Endothelial cell of umbilical vein (primary cell): ENCODE measurements around the gene MRPL21. TPM values are rescaled to one million over a fixed set of nuclear protein-coding genes. Genes with fewer than 3 reads are reported as not detected.

Source experiments
- BruUV-seq: library from RNA; stranded (reverse); fragments of 400-500 nt; replicated peaks from 2 replicates; lab custom pipeline; 2021; lab: Mats Ljungman, UMichigan
- CTCF ChIA-PET: fragments of 300-600, 350-600 bp; sonication (Branson Sonifier 250); formaldehyde crosslinking; loops from one replicate; lab custom pipeline; 2021; ENCODE audit warnings: antibody characterized with exemption, inconsistent platforms; lab: Charles Lee
- POLR2A ChIA-PET: fragments of 300-600, 350-600 bp; sonication (Branson Sonifier 250); formaldehyde crosslinking; loops from one replicate; lab custom pipeline; 2021; ENCODE audit warnings: antibody characterized with exemption, inconsistent platforms; lab: Charles Lee
- DNase-seq: peaks from one replicate; pipeline ENCODE4 v3.0.0-alpha.2; 2011; ENCODE audit warnings: low read depth, low spot score
- FAIRE-seq: peaks from 2 replicates; lab custom pipeline; 2011; peaks lifted over from hg19 to GRCh38; lab: Jason Lieb, UNC
- H2AFZ ChIP-seq: 2 replicates; pipeline ENCODE4 v1.6.0; 2012; ENCODE audit warnings: low read depth, low read length, control low read depth, inconsistent platforms
- H3K27ac ChIP-seq: 2 replicates; pipeline ENCODE4 v1.5.1; 2011; ENCODE audit warnings: low read depth, mild to moderate bottlenecking, control low read depth, low read length, moderate library complexity; ENCODE audit not compliant: insufficient read depth
- H3K27me3 ChIP-seq, 2 experiments: 2 replicates each; pipeline versions ENCODE4 v1.6.0 to v1.6.1; 2011; ENCODE audit warnings: low read length in 2 of 2, mixed read lengths in 1 of 2; ENCODE audit not compliant: control insufficient read depth in 2 of 2, insufficient read depth in 2 of 2
- H3K36me3 ChIP-seq, 2 experiments: 2 replicates in 1 of 2; 3 replicates in 1 of 2; pipeline ENCODE4 v1.5.1; 2011; ENCODE audit warnings: low read length in 2 of 2, mild to moderate bottlenecking in 1 of 2, moderate library complexity in 1 of 2; ENCODE audit not compliant: control insufficient read depth in 2 of 2, insufficient read depth in 2 of 2; ENCODE audit errors: extremely low read depth in 1 of 2
- H3K4me1 ChIP-seq: 3 replicates; pipeline ENCODE4 v1.5.1; 2011; ENCODE audit warnings: mild to moderate bottlenecking, low read length; ENCODE audit not compliant: control insufficient read depth, insufficient read depth; ENCODE audit errors: extremely low read depth
- H3K4me2 ChIP-seq: 2 replicates; pipeline ENCODE4 v1.6.1; 2011; ENCODE audit warnings: low read length, control low read depth, mixed read lengths; ENCODE audit not compliant: insufficient read depth
- H3K4me3 ChIP-seq, 3 experiments: fragments of 200-600 bp in 1 of 3; sonication (generic), shearing (Covaris generic) in 1 of 3; replicated peaks in 1 of 3; 2 replicates each; pipeline ENCODE4 v1.5.1; 2011 to 2016; ENCODE audit warnings: control low read depth in 3 of 3, low read length in 3 of 3, mild to moderate bottlenecking in 2 of 3, inconsistent platforms in 1 of 3, low read depth in 1 of 3, moderate library complexity in 1 of 3; ENCODE audit not compliant: insufficient read depth in 1 of 3
- H3K79me2 ChIP-seq: 2 replicates; pipeline ENCODE4 v1.6.0; 2012; ENCODE audit warnings: low read length, inconsistent platforms; ENCODE audit not compliant: control insufficient read depth, insufficient read depth
- H3K9ac ChIP-seq: replicated peaks from 2 replicates; pipeline ENCODE3; 2011; ENCODE audit warnings: low read length, control low read depth; ENCODE audit not compliant: insufficient read depth; ENCODE audit errors: extremely low read depth
- H3K9me1 ChIP-seq: replicated peaks from 3 replicates; pipeline ENCODE4 v1.6.0; 2011; ENCODE audit warnings: mild to moderate bottlenecking, low read length; ENCODE audit not compliant: control insufficient read depth, insufficient read depth; ENCODE audit errors: extremely low read depth
- H3K9me3 ChIP-seq: replicated peaks from 2 replicates; pipeline ENCODE4 v1.5.1; 2012; ENCODE audit warnings: low read length, inconsistent platforms; ENCODE audit not compliant: control insufficient read depth, insufficient read depth
- H4K20me1 ChIP-seq: replicated peaks from 2 replicates; pipeline ENCODE3; 2011; ENCODE audit warnings: mild to moderate bottlenecking, low read length; ENCODE audit not compliant: control insufficient read depth, insufficient read depth; ENCODE audit errors: extremely low read depth
- CTCF ChIP-seq, 2 donors: IDR thresholded peaks; 1 replicate in 1 of 2; 2 replicates in 1 of 2; pipeline ENCODE4 v1.5.1; 2011; ENCODE audit warnings: low read length in 2 of 2, mild to moderate bottlenecking in 2 of 2, moderate library complexity in 2 of 2, control low read depth in 1 of 2, inconsistent platforms in 1 of 2, low read depth in 1 of 2; ENCODE audit not compliant: insufficient read depth in 1 of 2; ENCODE audit errors: extremely low read depth in 1 of 2
- EZH2 ChIP-seq: IDR thresholded peaks from 2 replicates; pipeline ENCODE4 v1.6.1; 2012; ENCODE audit warnings: borderline replicate concordance, low read depth, mild to moderate bottlenecking, moderate library complexity, low read length, inconsistent platforms; ENCODE audit not compliant: severe bottlenecking
- FOS ChIP-seq: IDR thresholded peaks from 2 replicates; pipeline ENCODE4 v1.6.1; 2011; ENCODE audit warnings: mild to moderate bottlenecking, low read length, moderate library complexity, borderline replicate concordance; ENCODE audit not compliant: insufficient read depth
- GATA2 ChIP-seq: IDR thresholded peaks from 2 replicates; pipeline ENCODE4 v1.7.0; 2011; ENCODE audit warnings: low read depth, mild to moderate bottlenecking, moderate library complexity, mixed read lengths, low read length; ENCODE audit not compliant: insufficient read length, insufficient read depth
- JUN ChIP-seq: IDR thresholded peaks from 2 replicates; pipeline ENCODE4 v1.6.1; 2011; ENCODE audit warnings: borderline replicate concordance, low read depth; ENCODE audit not compliant: insufficient read length, insufficient read depth
- MAX ChIP-seq: IDR thresholded peaks from 2 replicates; pipeline ENCODE4 v1.6.1; 2011; ENCODE audit not compliant: insufficient read depth, insufficient read length
- MYC ChIP-seq: IDR thresholded peaks from one replicate; pipeline ENCODE4 v1.6.1; 2011; ENCODE audit warnings: mild to moderate bottlenecking, low read depth, low read length
- POLR2A ChIP-seq: IDR thresholded peaks from 2 replicates; pipeline ENCODE4 v1.6.1; 2012; ENCODE audit warnings: low read depth, mild to moderate bottlenecking, control low read depth, low read length
- POLR2AphosphoS5 ChIP-seq: IDR thresholded peaks from 2 replicates; pipeline ENCODE4 v1.6.1; 2012; ENCODE audit warnings: low read depth, mild to moderate bottlenecking, control low read depth, low read length, moderate library complexity; ENCODE audit not compliant: insufficient read depth
- dilution Hi-C: fragments of 300-500 bp; cut with MboI; formaldehyde crosslinking; loops from one replicate; pipeline ENCODE4 v1.15.0; 2019; ENCODE audit warnings: low sequenced_read_pairs; ENCODE audit not compliant: extremely low pct_ligation_motif_present
- intact Hi-C: fragments of 100-400 bp; cut with micrococcal nuclease; formaldehyde crosslinking; loops from one replicate; pipeline ENCODE4 v1.10.0; 2022
- polyA plus RNA-seq, 4 experiments: library from polyadenylated mRNA; depleted of rRNA in 3 of 4; stranded (reverse) in 3 of 4; unstranded in 1 of 4; fragments of >200 nt; gene quantifications; 2 replicates each; pipeline versions ENCODE4 v1.2.1 to v1.2.3, GENCODE V29; 2011 to 2012; ENCODE audit warnings: missing spikeins in 1 of 4
- total RNA-seq: library from RNA; stranded (reverse); gene quantifications from 2 replicates; pipeline ENCODE4 v1.2.3, GENCODE V29; 2021

Gene MRPL21
- total and polyA plus RNA-seq, 2 donors (not counting 3 experiments of a cell fraction or from before 2014, with no cell fraction given), result 52.2 to 65.5 TPM

- FAIRE-seq (no peak), DNase-seq (no peak)
- Histone ChIP-seq H3K27me3 (no peaks in the 10 kb centered on the region), H4K20me1 (no peaks in the 10 kb centered on the region), H3K36me3 (peaks cover 13 to 37% of the 10 kb centered on the region in 2 experiments), H3K4me2 (no peak overlapping the region), H3K9ac (no peak overlapping the region), H3K79me2 (peaks cover 8% of the 10 kb centered on the region), H3K27ac (no peak overlapping the region), H3K9me3 (no peaks in the 10 kb centered on the region), H3K4me1 (peaks cover 6% of the 10 kb centered on the region), H3K4me3 (no peak overlapping the region), H3K9me1 (no peaks in the 10 kb centered on the region), H2AFZ (no peak overlapping the region)
- ChIA-PET POLR2A (no interaction called here), CTCF (no interaction called here)
- dilution Hi-C loops, result no loop called here
- intact Hi-C loops, result no loop called here
- BruUV-seq, result no TSS peak
- TF ChIP-seq EZH2, result no peak
- TF ChIP-seq POLR2AphosphoS5, result no peak
- no peak for TF ChIP-seq JUN
Measured at GRCh38 chr11:68896171-68896959, 7.3 kb downstream of the MRPL21 start.

GRCh38 chr11:68893282-68893681 lies 10.3 kb downstream of the MRPL21 start:
- H3K36me3 ChIP-seq, result peaks cover 13 to 33% of the 10 kb centered on the region in 2 experiments

More at GRCh38 chr11:68893282-68893681, 10.3 kb downstream of the MRPL21 start:
- TF ChIP-seq MYC, result no peak
- no peak for TF ChIP-seq JUN
- TF ChIP-seq MAX, result no peak
- TF ChIP-seq POLR2A, result no peak
- no peak for TF ChIP-seq EZH2
- no peak for TF ChIP-seq GATA2
- no peak for TF ChIP-seq CTCF (IDR thresholded peaks at IDR 0.05; ENCODE audit: extremely low read depth in 1 of 2, insufficient read depth in 1 of 2, low read depth in 1 of 2, low read length in 2 of 2)
- no peak for TF ChIP-seq POLR2AphosphoS5
- no peak for TF ChIP-seq FOS
- FAIRE-seq (no peak), DNase-seq (no peak)
- BruUV-seq, result no TSS peak
- Histone ChIP-seq H3K4me1 (peaks cover 15% of the 10 kb centered on the region), H4K20me1 (no peaks in the 10 kb centered on the region), H3K9ac (no peak overlapping the region), H3K27ac (no peak overlapping the region), H3K27me3 (no peaks in the 10 kb centered on the region), H3K9me1 (no peaks in the 10 kb centered on the region), H2AFZ (no peak overlapping the region), H3K4me3 (no peak overlapping the region), H3K4me2 (no peak overlapping the region), H3K9me3 (no peaks in the 10 kb centered on the region), H3K79me2 (no peaks in the 10 kb centered on the region)
- dilution Hi-C loops (no loop called here), intact Hi-C loops (loop anchor here (5.0 kb wide), 1 partner anchor 36 kb away; no protein-coding TSS in a partner anchor)
- ChIA-PET POLR2A (no interaction called here), CTCF (no interaction called here)
